GM12865 (cell line): ENCODE data around the gene RASAL2.

ENCODE experiments used
- DNase-seq: peaks from one replicate; pipeline ENCODE4 v3.0.0; 2010; ENCODE audit warnings: low read depth
- H3K4me3 ChIP-seq: 2 replicates; pipeline ENCODE4 v1.5.1; 2011; ENCODE audit warnings: mild to moderate bottlenecking, low read depth, low read length, control low read depth
- CTCF ChIP-seq: IDR thresholded peaks from 2 replicates; pipeline ENCODE4 v1.5.1; 2011; ENCODE audit warnings: low read length, control low read depth, low read depth, inconsistent platforms; ENCODE audit not compliant: insufficient read depth; ENCODE audit errors: missing control alignments

RASAL2 gene

GRCh38 chr1:178493301-178493741 is 399.4 kb downstream of the RASAL2 start:
- DNase-seq: no peak
- no peak overlapping the region for H3K4me3 ChIP-seq
- no peak for TF ChIP-seq CTCF

- no peak for TF ChIP-seq CTCF
Observed at GRCh38 chr1:178494569-178494971, 400.7 kb downstream of the RASAL2 start.

GRCh38 chr1:178495158-178495557 is 401.3 kb downstream of the RASAL2 start:
- H3K4me3 ChIP-seq: no peak overlapping the region
- TF ChIP-seq CTCF: no peak
- no peak for DNase-seq

More at GRCh38 chr1:178494569-178494971, 400.7 kb downstream of the RASAL2 start:
- DNase-seq: no peak
- H3K4me3 ChIP-seq: no peak overlapping the region

- TF ChIP-seq CTCF: no peak
- H3K4me3 ChIP-seq: no peak overlapping the region
- no peak for DNase-seq
Observed at GRCh38 chr1:178495741-178496409, 402.0 kb downstream of the RASAL2 start.

GRCh38 chr1:178496410-178497135 is 402.7 kb downstream of the RASAL2 start, which contains the start of gene CLEC20A:
Gene CLEC20A, minus strand, starts transcription at chr1:178496964. Its CDS starts 25 bp downstream, at chr1:178496939.
- no peak for TF ChIP-seq CTCF
- no peak within 1 kb of the TSS for H3K4me3 ChIP-seq
- DNase-seq: no peak

GRCh38 chr1:178497903-178498478 is 404.1 kb downstream of the RASAL2 start:
- no peak overlapping the region for H3K4me3 ChIP-seq
- DNase-seq: no peak
- no peak for TF ChIP-seq CTCF
